Frontal cortex (tissue), 4 donors: ENCODE results near the gene PMEPA1. TPM values are rescaled to one million over a fixed set of nuclear protein-coding genes. Genes with fewer than 3 reads are reported as not detected.
A peak's percentile ranks its signal among the peaks of the same experiment; 100 is the strongest.

Source experiments
- DNase-seq, 2 donors: peaks; one replicate each; pipeline ENCODE4 v3.0.0; 2012; ENCODE audit warnings: low spot score in 2 of 2
- FAIRE-seq: peaks from 2 replicates; lab custom pipeline; 2012; peaks lifted over from hg19 to GRCh38; lab: Jason Lieb, UNC
- total RNA-seq: library from RNA; depleted of rRNA; stranded (reverse); fragments of >200 nt; gene quantifications from one replicate; pipeline ENCODE4 v1.2.3, GENCODE V29; 2014
- donor health status: control.
- donor health status: control.
- donor health status: control.

Gene PMEPA1
- total RNA-seq, 1 donor from 2014 or later: 6.1 TPM

DNA sequence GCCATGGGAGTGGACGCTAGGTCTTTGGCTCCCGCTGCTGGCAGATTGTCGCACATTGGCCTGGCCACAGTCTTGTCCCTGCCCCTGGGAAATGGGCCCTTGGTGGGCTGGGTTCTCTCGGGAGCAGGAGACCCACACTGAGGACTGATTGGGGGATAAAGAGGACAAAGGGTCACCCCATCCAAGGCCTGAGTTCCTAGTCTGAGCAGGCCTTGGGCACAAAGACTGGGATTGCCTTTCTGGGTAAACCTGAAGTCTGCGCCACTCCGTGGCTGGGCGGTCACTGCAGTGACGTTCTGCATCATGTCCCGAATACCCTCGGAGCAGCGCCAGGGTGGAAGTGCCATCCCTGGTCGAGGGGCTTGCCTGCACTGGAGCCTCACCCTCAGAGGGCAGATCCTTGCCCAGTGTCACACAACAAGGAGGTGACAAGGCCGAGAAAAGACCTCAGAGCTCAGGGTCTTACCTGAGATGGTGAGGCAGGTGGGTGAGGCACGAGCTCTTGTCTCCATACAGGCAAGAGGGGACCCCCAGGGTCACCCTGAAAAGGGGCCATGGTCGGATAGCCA lies 53.5 kb downstream of the PMEPA1 start:
- peak; percentile 10 to 16 for DNase-seq
- FAIRE-seq: no peak

DNA sequence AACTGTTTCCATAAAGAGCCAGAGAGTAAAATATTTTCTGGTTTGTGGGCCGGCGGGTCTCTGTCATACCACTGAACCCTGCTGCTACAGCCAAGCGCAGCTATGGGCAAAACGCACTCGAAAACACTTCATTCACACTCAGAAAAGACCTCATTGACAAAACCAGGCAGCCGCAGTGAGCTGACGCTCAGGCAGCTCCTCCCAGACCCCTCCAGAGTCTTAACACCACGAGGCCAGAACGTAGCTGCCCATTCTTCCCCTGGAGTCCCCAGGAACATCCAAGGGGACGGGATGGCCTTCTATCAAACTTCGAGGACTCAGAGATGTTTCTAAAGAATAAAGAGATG lies 54.0 kb downstream of the PMEPA1 start:
- FAIRE-seq (no peak), DNase-seq (peak; percentile 7 to 8)

DNA sequence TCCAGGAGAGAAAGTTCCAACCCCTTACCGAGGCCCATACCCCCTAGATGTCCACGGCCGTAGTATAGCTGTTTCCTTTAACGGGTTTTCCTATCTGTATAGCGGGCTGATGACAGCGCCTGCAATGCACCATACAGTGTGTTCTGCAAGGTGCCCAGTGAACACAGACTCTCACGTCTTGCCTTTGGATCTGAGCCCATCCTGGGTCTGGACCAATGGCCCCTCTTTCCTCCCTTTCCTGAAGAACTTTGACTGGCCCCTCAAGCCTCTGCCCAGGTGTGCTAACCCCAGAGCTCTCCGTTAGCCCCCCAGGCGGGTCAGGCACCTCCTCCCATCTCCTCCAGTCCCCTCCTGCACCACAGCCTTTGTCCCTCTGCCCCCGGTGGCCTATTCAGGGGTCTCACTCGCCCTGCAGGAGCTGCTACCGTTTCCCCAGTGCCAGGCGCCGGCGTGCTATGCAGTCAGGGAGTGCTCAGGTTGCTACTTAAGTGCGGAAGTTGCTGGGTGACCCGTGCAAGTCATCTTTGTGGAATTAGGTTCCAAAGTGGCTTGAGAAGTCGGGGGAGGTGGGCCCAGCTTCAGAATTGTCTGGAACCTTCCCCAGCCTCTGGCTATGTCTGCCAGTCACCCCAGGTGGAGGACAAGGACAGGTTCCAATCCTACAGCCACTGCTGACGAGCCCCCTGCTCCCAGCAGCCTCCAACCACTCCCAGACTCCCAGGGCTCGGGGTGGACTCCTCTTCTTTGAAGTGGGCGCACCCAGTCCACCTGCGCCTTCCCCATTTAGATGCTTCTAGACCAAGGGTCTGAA lies 54.6 kb downstream of the PMEPA1 start:
- DNase-seq: peak; percentile 7 to 10
- FAIRE-seq: no peak

GRCh38 chr20:57654363-57654997 lies 55.3 kb downstream of the PMEPA1 start:
- no peak for FAIRE-seq
- DNase-seq: peak; percentile 82 to 91

DNA sequence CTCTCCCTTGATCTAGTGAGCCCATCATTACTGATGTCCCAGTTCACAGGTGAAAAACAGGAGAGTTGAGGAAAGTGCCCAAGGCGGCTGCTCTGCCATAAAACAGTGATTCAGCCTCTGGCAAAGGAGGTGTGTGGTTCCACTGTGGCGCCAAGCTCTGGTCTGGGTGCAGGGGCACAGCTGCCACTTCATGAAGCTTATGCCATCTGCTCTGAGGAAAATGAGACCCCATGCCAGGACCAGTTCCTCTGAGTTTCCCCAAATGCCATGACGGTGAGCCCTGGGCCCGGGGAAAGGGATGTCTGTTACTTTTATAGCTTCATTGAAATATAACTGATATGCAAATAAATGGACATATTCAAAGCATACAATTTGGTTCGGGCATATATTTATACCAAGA lies 55.9 kb downstream of the PMEPA1 start:
- FAIRE-seq (no peak), DNase-seq (peak in 1 of 2 donors; percentile 24)

DNA sequence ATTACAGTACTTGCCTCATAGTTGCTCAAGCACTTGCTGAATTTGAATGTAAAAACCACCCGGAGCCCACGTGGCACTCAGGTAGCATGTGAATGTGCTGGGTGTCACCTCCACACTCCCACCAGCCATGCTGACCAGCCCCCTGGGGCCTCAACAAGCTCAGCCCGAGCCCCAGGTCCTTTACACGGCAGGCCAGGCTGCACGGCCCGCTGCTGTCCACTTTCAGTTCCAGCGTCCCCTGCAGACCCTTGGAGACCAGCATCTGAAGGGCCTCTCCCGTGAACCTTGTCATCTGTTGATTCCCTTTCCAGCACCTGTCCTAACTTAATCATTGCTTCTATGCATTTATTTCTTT lies 56.3 kb downstream of the PMEPA1 start:
- DNase-seq (peak; percentile 10 to 37), FAIRE-seq (no peak)

DNA sequence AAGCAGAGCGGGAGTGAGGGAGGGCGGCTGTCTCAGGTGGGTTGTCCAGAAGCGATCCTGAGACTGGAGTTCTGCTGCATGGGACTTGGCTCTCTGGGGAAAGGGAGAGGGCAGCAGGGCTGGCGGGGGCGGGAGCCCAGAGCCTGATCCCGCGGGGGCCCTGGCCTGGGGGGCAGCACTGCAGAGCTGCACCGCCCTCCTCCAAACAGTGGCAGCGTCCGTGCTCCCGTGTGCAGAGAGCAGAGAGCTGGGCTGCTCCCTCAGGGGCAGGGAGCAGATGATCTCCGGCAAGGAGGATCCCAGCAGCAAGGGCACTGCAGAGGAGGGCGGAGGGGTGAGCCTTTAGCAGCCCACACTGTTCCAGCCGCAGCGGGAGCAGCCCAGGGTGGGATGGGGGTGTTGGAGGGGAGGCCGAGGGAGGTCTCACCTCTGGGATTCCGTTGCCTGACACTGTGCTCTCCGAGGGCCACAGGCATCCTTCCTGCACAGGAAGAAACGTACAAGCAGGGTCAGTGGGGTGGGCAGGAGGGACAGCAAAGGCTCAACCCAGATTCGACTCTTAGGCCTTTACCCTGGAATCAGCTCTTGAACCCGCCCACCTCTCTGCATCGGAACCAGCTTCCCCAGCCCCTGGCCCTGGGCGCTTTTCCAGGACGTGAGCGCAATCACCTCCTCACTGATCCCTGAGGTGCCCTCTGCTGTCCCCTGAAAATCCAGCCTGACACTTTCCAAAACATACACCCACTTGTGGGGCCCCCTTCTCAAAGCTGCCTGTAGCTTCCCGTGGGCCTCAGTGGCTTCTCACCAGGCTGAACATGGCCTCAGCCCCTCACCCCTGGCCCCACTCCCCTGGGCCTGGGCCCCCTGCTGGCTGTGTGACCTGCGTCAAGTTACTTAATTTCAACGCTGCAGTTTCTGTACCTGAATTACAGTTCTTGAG lies 56.9 kb downstream of the PMEPA1 start:
- no peak for FAIRE-seq
- DNase-seq: peak; percentile 24 to 25

GRCh38 chr20:57651881-57652605 lies 57.8 kb downstream of the PMEPA1 start:
- no peak for FAIRE-seq
- DNase-seq: peak; percentile 3 to 8

DNA sequence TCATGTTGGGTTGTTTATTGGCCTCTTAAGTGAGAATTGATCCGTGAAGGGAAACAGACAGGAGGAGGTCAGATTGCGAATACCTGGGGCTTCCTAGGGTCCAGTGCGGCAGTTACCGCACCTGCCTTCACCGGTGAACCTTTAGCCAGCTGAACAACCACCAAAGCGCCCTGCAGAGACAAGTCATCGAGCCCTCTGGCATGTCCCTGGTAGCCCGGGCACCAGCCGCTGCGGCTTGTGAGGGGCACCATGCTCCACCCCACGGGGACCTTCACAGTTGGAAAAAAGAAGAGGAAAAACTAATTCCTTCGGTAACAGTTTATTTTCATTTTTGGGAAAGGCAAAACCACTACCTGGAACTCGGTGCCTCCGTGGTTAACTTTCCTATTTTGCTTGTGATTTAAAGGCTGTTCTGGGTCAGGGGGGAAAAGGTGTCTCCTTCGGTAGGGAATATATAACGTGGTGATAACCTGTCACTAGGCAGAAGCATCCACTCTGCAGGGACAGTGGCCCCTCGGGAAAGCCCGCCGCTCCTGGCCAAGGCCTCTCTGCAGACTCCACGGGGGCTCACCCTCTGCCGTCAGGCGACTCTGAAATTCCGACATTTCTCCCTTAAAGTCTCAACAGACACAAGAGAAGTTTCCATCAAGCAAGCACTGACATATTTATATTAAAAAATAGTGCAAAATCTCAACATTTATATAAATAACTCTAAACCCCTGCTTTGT lies 58.9 kb downstream of the PMEPA1 start:
- DNase-seq (peak; percentile 6), FAIRE-seq (no peak)

DNA sequence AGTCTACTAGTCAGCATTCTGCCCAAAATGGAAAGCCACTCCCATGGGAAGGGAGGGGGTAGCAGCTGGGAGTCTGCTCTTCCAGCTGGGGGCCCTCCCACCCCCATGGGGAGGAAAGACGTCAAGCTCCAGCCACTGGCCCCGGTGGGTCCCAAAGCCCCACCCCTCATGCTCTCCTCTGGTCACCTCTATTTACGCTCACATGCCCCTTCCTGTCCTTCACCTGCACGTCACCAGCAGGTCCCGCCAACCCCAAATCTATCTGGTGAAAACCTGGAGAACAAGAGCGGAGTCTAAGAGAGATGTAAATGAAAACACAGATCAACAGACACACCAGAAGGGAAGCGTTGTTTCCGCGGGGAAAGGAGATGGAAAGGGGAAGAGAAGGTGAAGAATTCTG lies 59.5 kb downstream of the PMEPA1 start:
- FAIRE-seq: no peak
- DNase-seq: peak in 1 of 2 donors; percentile 14

GRCh38 chr20:57649617-57650015 lies 60.2 kb downstream of the PMEPA1 start:
- DNase-seq: no peak
- FAIRE-seq: no peak

GRCh38 chr20:57648878-57649616 lies 60.8 kb downstream of the PMEPA1 start:
- DNase-seq: peak in 1 of 2 donors; percentile 1
- FAIRE-seq: no peak

- no peak for DNase-seq
- FAIRE-seq: no peak
Observed at GRCh38 chr20:57647933-57648785, 61.7 kb downstream of the PMEPA1 start.

DNA sequence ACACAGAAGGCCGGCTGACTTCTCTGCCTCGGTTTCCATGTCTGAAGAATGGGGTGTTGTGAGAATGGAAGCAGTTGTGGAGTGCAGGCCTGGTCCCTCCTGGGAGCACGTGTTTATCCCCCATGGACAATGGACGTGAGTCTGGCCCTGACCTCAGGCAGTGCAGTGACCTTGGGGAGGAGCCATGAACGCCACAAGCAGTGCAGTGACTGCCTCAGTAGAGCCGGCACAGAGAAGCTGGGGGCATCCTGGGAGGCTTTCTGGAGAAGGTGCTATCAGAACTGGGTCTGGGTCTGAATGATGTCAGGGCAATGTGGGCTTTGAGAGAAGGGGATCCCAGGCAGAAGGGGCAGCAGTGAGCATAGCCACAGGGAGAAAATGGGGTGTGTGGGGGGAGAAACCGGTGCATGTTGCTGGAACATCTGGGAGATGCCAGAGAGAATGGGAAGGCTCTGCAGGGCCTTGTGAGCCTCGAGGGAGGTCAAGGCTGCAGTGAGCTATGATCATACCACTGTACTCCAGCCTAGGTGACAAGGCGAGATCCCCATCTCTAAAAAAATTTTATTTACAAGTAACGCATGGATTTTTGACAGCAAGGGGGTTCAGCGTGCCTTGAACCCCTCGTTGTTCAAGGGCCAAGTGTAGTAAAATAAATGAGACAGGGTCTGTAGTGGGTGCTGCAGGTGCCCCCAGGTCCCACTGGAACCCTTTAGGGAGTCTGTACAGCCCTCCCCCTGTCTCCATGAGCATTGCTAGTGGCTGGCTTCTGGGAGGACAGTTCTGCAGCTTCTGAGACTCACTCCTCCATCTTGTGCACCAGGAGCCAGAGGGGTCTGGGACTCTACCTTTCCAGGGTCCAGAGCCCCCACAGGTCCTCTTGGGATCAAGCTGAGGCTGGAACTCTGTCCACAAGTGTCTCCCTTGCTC lies 62.5 kb downstream of the PMEPA1 start:
- no peak for FAIRE-seq
- DNase-seq: no peak

DNA sequence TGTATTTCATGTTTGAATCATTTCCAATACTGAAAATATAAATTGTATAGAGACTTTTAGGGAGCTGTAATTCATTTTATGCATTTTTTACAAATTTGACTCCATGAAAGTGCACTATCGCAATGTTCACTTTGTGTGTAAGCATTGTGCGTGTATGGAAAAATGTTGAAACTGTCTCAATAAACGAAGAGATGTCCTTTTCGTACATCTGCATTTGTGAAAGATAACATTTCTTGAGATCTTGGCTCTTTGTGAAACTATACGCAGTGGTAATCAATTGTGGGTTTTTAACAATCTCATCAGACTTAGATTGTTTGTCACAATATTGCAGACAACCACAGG lies 70.9 kb downstream of the PMEPA1 start:
- DNase-seq: no peak

DNA sequence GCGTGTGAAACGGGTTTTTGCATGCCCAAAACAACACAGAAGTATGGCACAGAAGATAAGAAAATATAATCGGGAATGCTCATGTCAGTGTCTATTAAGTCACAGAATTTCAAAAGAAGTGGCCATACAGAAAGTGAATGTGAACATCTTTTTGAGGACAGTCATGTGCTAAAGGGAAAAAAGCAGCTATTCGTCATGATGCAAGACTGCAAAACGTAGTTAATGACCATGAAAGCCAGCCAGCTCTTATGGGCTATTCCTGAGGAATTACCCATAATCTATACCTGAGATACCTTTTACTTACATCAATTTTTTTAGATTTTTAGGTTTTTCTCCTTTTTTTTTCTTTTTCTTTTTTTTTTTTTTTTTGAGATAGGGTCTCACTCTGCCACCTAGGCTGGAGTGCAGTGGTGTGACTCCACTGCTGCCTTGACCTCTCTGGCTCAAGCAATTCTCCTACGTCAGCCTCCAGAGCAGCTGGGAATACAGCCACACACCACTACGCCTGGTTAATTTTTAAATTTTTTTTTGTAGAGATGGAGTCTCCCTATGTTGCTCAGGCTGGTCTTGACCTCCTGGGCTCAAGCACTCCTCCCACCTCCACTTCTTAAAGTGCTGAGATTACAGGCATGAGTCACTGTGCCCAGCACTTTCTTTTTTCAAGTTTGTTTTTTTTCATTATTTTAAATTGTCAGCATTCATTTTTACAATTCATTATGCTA lies 71.5 kb downstream of the PMEPA1 start:
- DNase-seq (no peak), FAIRE-seq (no peak)

More for the DNA sequence above, 70.9 kb downstream of the PMEPA1 start:
- FAIRE-seq: no peak
